ENCODE measurements around the gene RNF187. TPM values are rescaled to one million over a fixed set of nuclear protein-coding genes. Genes with fewer than 3 reads are reported as not detected.

The RNF187 gene
- total RNA-seq, 2 donors from 2014 or later, result 103 to 112 TPM

DNA sequence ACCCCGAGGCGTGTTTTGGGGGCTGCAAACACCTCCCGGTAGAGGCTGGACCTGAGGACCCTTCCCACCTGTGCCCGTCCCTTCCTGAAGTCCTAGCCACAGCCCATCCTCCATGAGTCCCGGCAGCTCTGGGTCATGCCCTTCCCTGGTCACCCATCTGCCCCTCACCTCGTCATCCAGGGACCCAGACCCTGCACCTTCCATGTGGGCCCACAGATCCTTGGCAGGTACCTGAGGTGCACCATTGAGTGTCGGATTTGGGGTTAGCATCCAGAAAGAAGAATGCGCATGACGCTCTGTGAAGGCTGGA lies 6.8 kb downstream of the RNF187 start:
- Mint-ChIP-seq H3K4me3 (no peak overlapping the region), H3K36me3 (ENCODE audit: low read depth) (peaks cover 61% of the 10 kb centered on the region), H3K9me3 (no peaks in the 10 kb centered on the region), H3K4me1 (no peaks in the 10 kb centered on the region), H3K27me3 (ENCODE audit: insufficient read depth) (peaks cover 4% of the 10 kb centered on the region), H3K27ac (no peak overlapping the region)
- Histone ChIP-seq H3K27me3 (ENCODE audit: control insufficient read depth, insufficient read depth, low read length, poor library complexity, severe bottlenecking) (no peaks in the 10 kb centered on the region), H3K36me3 (ENCODE audit: control insufficient read depth, insufficient read depth, low read length) (peaks cover 51% of the 10 kb centered on the region), H3K9ac (ENCODE audit: extremely low read depth, low read length, poor library complexity, severe bottlenecking) (no peak overlapping the region), H3K27ac (ENCODE audit: low read depth, low read length) (no peak overlapping the region), H3K4me3 (ENCODE audit: low read length) (no peak overlapping the region), H3K4me1 (ENCODE audit: control insufficient read depth, insufficient read depth, low read length) (no peaks in the 10 kb centered on the region), H3K9me3 (ENCODE audit: control insufficient read depth, low read length) (no peaks in the 10 kb centered on the region)
- TF ChIP-seq, protein P1, sequence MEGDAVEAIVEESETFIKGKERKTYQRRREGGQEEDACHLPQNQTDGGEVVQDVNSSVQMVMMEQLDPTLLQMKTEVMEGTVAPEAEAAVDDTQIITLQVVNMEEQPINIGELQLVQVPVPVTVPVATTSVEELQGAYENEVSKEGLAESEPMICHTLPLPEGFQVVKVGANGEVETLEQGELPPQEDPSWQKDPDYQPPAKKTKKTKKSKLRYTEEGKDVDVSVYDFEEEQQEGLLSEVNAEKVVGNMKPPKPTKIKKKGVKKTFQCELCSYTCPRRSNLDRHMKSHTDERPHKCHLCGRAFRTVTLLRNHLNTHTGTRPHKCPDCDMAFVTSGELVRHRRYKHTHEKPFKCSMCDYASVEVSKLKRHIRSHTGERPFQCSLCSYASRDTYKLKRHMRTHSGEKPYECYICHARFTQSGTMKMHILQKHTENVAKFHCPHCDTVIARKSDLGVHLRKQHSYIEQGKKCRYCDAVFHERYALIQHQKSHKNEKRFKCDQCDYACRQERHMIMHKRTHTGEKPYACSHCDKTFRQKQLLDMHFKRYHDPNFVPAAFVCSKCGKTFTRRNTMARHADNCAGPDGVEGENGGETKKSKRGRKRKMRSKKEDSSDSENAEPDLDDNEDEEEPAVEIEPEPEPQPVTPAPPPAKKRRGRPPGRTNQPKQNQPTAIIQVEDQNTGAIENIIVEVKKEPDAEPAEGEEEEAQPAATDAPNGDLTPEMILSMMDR (conservative IDR thresholded peaks at IDR 0.05), result no peak
- DNase-seq, result peak; percentile 28
- WGBS, 2 experiments (ENCODE audit: insufficient coverage in 1 of 2, insufficient read length in 1 of 2), result 89 to 100% methylated on average over 5 to 9 of the region's 9 CpGs

DNA sequence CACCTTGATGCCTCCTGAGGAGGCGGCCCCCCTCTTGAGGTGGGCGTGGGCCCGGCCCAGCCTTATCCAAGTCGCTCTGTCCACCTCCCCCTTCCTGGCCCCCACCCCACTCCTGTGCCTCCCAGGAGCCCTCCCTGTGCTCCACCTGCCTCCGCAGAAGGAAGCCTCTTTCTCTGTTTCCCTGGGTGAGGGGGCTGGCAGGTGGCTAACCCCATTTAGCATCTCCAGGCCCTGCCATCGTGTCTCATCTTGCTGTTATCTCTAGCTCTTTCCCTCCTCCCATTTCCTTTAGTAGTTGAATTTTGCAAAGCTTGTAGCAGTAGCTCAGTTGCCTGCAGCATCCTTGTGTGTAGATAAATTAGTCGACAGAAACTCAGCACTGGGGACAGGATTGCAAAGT lies 7.2 kb downstream of the RNF187 start:
- Histone ChIP-seq H3K27ac (ENCODE audit: low read depth, low read length) (no peak overlapping the region), H3K4me3 (ENCODE audit: low read length) (no peak overlapping the region), H3K9ac (ENCODE audit: extremely low read depth, low read length, poor library complexity, severe bottlenecking) (no peak overlapping the region), H3K4me1 (ENCODE audit: control insufficient read depth, insufficient read depth, low read length) (no peaks in the 10 kb centered on the region), H3K27me3 (ENCODE audit: control insufficient read depth, insufficient read depth, low read length, poor library complexity, severe bottlenecking) (no peaks in the 10 kb centered on the region), H3K36me3 (ENCODE audit: control insufficient read depth, insufficient read depth, low read length) (peaks cover 48% of the 10 kb centered on the region), H3K9me3 (ENCODE audit: control insufficient read depth, low read length) (no peaks in the 10 kb centered on the region)
- no peaks in the 10 kb centered on the region for H3K9me3 Mint-ChIP-seq
- no peaks in the 10 kb centered on the region for H3K4me1 Mint-ChIP-seq
- H3K36me3 Mint-ChIP-seq (ENCODE audit: low read depth), result peaks cover 59% of the 10 kb centered on the region
- H3K4me3 Mint-ChIP-seq, result no peak overlapping the region
- H3K27ac Mint-ChIP-seq, result no peak overlapping the region
- peaks cover 8% of the 10 kb centered on the region for H3K27me3 Mint-ChIP-seq (ENCODE audit: insufficient read depth)
- no peak for DNase-seq
- TF ChIP-seq, protein P1 (conservative IDR thresholded peaks at IDR 0.05), result no peak
- 50 to 79% methylated on average over 2 to 7 of the region's 7 CpGs for WGBS, 2 experiments (ENCODE audit: insufficient coverage in 1 of 2, insufficient read length in 1 of 2)

DNA sequence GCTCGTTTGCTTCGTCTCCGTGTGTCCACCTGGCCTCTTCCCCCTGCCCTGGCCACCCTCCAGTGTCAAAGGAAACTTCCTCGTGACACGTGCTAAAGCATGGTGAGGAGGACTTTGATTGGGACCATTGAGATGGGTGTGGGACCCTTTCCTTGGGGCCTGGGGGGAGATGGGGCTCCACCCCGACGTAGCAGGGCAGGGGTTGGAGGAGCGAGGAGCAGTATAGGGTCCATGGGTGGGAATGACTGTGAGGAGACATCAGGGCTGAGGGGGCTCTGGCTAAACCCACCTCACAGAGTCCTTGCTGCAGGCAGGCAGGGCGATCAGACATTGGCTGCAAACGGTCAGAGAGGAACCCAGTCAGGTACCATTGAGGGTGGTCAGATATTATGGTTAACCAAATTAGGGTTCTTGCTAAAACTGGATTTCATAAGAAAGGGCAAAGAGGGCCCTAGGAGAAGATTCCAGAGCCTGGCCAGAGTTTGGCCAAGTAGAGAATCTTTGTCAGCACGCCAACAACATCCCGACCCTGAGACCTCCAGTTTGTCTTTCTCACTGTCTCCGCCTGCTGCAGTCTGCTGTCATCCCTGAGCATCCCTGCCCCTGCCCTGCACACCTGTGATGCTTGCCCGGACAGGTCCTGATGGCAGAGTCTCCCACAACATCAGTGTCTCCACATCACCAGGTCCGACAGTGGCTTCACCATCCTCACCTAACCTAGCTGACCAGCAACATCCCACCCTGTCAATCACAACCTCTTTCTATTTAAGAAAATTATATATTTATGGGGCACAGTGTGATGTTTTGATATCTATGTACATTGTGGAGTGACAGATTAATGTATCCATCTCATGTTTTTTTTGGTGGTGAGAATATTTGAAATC lies 8.0 kb downstream of the RNF187 start:
- no peaks in the 10 kb centered on the region for H3K4me1 Mint-ChIP-seq
- Histone ChIP-seq H3K9me3 (ENCODE audit: control insufficient read depth, low read length) (no peaks in the 10 kb centered on the region), H3K4me3 (ENCODE audit: low read length) (no peak overlapping the region), H3K27ac (ENCODE audit: low read depth, low read length) (no peak overlapping the region), H3K4me1 (ENCODE audit: control insufficient read depth, insufficient read depth, low read length) (no peaks in the 10 kb centered on the region), H3K36me3 (ENCODE audit: control insufficient read depth, insufficient read depth, low read length) (peaks cover 40% of the 10 kb centered on the region), H3K9ac (ENCODE audit: extremely low read depth, low read length, poor library complexity, severe bottlenecking) (no peak overlapping the region), H3K27me3 (ENCODE audit: control insufficient read depth, insufficient read depth, low read length, poor library complexity, severe bottlenecking) (peaks cover 6% of the 10 kb centered on the region)
- H3K9me3 Mint-ChIP-seq, result no peaks in the 10 kb centered on the region
- no peak overlapping the region for H3K27ac Mint-ChIP-seq
- no peak overlapping the region for H3K4me3 Mint-ChIP-seq
- TF ChIP-seq, protein P1 (conservative IDR thresholded peaks at IDR 0.05), result no peak
- 97 to 100% methylated on average over 2 to 15 of the region's 15 CpGs for WGBS, 2 experiments (ENCODE audit: insufficient coverage in 1 of 2, insufficient read length in 1 of 2)
- peak; percentile 25 for DNase-seq
- H3K36me3 Mint-ChIP-seq (ENCODE audit: low read depth), result peaks cover 51% of the 10 kb centered on the region
- peaks cover 17% of the 10 kb centered on the region for H3K27me3 Mint-ChIP-seq (ENCODE audit: insufficient read depth)

All from endodermal cell (in vitro differentiated cells).